Right ventricle myocardium inferior (tissue), 1 donor: ENCODE measurements around the gene LSM3. TPM values are rescaled to one million over a fixed set of nuclear protein-coding genes. Genes with fewer than 3 reads are reported as not detected.
A peak's percentile ranks its signal among the peaks of the same experiment; 100 is the strongest.

Source experiments
- ATAC-seq: fragments of 200-7000 bp; cut with Tn5 transposase; one replicate; pipeline ENCODE4 v1.9.1; 2020; ENCODE audit warnings: mild to moderate bottlenecking, moderate library complexity
- DNase-seq: peaks from one replicate; pipeline ENCODE4 v3.0.0; 2021; ENCODE audit errors: missing footprints
- intact Hi-C: fragments of 100-400 bp; cut with DNase I; formaldehyde crosslinking; loops from one replicate; pipeline ENCODE4 v1.11.0; 2022
- total RNA-seq: library from RNA; stranded (reverse); fragmentation: NEBNext Ultra II Directional; extraction: Animal tissue kit (Norgen Biotek cat#: 25700); gene quantifications from one replicate; pipeline ENCODE4 v1.2.1, GENCODE V29; 2021
- donor health status: DM: no; HTN: yes; CAD: no; lungs with severe emphysema.

Gene LSM3
- total RNA-seq, 1 donor from 2014 or later, result 17.2 TPM

DNA sequence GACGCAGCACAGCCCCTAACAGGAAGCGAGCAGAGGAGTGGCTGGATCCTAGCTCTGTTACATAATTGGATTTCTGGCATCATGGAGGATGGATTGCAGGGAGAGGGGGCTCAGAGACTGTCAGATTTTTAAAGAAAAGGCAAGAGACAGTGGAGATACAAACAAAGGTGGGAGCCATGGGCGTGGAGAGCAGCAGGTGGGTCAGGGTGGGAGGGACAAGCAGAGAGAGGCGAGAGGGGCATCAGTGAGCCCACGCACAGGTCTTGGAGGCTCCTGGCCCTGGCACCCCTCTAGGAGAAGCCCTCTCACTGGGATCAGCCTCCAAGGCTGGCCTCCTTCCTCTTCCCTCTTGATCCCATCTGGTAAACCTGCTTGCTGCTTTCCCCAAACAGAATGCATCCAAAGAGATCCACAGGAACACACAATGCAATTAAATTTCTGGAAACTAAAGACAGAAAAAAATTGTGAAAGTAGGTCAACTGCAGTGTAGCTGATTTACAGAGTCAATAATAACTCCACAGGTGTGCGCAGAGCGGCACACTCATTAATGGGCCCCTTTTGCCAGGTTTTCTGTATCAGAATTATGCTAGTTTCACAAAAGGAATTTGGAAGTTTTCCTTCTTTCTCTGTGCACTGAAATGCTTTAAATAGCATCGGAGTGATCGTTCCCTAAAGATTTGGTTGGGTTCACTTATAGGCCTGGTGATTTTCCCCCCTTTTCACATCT, 66.1 kb downstream of the LSM3 start:
- no peak for ATAC-seq
- intact Hi-C loops, result no loop called here
- DNase-seq, result no peak

DNA sequence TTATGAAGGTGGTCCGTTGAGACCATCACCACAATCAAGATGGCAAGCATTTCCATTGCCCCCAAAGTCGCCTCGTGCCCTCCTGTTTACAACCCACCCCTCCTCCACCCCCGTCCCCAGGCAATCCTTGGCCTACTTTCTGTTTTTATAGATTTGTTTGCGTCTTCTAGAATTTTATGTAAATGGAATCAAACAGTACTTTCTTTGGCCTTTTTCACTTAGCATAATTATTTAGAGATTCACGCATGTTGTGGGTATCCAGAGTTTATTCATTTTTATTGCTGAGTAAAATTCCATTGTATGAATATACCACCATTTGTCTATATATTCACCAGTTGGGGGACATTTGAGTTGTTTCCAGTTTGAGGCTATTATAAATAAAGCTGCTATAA, 66.6 kb downstream of the LSM3 start:
- no peak for ATAC-seq
- no peak for DNase-seq

DNA sequence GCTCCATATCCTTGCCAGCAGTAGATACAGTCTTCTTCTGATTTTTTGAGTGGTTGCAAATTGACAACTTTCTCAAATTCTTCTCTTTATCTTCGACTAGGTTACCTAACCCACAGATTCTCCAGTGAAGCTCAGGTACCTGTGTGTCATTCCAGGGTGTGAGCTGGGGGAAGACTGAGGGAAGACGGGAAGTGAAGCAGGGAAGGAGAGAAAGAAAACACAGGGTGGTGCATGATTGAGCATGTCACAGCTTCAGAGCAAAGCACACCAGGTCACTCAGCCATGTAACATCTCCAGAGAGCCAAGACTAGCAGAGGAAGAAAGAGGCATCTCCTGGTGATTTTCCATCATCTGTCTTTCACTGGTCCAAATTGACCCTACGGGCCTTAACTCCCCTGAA, 67.2 kb downstream of the LSM3 start:
- DNase-seq (no peak), ATAC-seq (no peak)
- intact Hi-C loops, result no loop called here

More for the DNA sequence above, 66.6 kb downstream of the LSM3 start:
- intact Hi-C loops, result no loop called here

DNA sequence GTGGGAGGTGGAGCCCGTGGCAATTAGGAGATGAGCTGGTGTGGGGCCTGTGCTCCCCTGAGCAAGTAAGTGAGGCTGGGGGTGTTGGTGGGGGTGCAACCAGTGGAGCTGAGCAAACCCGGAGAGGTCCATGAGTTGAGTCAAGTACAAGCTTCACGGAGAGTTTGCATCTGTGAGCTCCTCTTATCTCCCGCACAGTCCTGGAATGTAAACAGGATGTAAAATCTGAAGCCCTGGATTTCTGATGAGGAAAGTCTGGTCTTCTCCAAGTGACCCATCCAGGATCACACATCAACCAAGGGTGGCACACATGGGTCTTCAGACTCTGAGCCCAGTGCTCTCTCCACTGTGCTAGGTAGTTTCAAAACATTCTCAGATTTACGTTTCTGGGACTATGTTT, 67.8 kb downstream of the LSM3 start:
- intact Hi-C loops, result no loop called here
- ATAC-seq (no peak), DNase-seq (no peak)

DNA sequence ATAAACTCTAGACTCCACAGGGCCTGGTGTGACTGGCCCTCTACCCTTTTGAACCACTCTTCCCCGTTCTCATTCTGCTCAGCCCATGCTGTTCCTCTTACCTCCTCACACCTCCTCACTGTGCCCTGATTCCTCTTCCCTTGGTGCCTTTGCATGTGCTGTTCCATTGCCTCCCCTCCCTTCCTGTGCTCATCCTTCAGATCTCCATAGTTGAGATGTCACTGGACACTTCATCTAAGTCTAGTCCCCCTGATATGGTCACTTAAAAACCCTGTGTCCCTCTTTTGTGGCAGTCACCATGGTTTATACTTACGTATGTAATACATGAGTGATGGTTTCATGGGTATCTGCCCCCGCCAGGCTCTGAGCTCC, 69.8 kb downstream of the LSM3 start:
- intact Hi-C loops, result no loop called here
- ATAC-seq, result no peak
- DNase-seq, result no peak

DNA sequence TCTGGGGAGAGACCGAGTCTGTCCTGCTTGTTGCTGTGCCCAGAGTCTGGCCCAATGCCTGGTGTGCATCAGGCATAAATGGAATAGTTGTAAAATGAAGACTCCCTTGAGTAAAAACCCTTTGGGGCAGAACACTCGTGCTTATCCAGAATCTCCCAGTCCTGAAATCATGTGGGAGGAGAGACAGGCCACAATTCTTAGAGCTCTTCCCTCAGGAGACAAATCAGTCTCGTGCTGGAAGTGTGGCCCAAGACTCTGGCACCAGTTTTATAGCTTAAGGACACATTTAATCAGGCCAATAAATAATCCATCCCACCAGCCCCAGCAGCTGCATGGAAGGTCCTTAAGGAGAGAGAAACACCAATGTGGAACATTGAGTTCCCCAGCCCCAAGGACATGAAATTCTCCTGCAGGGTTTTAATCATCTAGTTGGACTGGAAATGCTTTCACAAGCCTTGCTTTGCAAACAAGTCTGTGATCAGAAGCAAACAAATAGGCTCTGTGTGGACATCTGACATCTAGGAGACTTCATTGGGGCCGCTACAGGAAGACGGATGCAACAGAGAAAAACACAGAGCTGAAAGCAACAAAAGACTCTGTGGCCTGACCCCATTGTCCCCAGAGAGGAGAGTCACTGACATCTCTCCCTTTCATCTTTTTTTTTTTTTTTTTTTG, 70.4 kb downstream of the LSM3 start:
- DNase-seq (no peak), ATAC-seq (peak; percentile 85)
- intact Hi-C loops, result no loop called here

Other genes with a start within 250 kb of the LSM3 start
- gene CHCHD4, start 53.9 kb upstream of the LSM3 start, total RNA-seq, result 31.4 TPM
- gene TMEM43, start 53.8 kb upstream of the LSM3 start, total RNA-seq, result 40.0 TPM
- gene XPC, start 216 bp upstream of the LSM3 start, total RNA-seq, result 7.7 TPM
- gene SLC6A6, start 223.8 kb downstream of the LSM3 start, total RNA-seq, result 14.3 TPM